HepG2 (cell line): ENCODE data around the gene CYP11A1. TPM values are rescaled to one million over a fixed set of nuclear protein-coding genes. Genes with fewer than 3 reads are reported as not detected.

ENCODE experiments used
- ATAC-seq: fragments of 200-7000 bp; cut with Tn5 transposase; 3 replicates; pipeline ENCODE4 v1.9.1; 2020; ENCODE audit warnings: mild to moderate bottlenecking, moderate library complexity
- BruUV-seq: library from RNA; stranded (reverse); fragments of 400-500 nt; replicated peaks from 2 replicates; lab custom pipeline; 2021; lab: Mats Ljungman, UMichigan
- CTCF ChIA-PET: fragments of 300-600 bp; formaldehyde crosslinking; extraction: SDS; loops from one replicate; lab custom pipeline; 2021; ENCODE audit warnings: low total read pairs, inconsistent platforms, low intra/inter-chr PET ratio; lab: Yijun Ruan, JAX
- POLR2A ChIA-PET: fragments of 350-600 bp; sonication (Branson Sonifier 250); formaldehyde crosslinking; loops from one replicate; lab custom pipeline; 2020; ENCODE audit warnings: antibody characterized with exemption, inconsistent platforms; lab: Yijun Ruan, JAX
- DNase-seq: peaks from one replicate; pipeline ENCODE4 v3.0.0-alpha.2; 2015; ENCODE audit warnings: low spot score
- FAIRE-seq: peaks from 3 replicates; lab custom pipeline; 2011; peaks lifted over from hg19 to GRCh38; lab: Jason Lieb, UNC
- H2AFZ ChIP-seq: one replicate; pipeline ENCODE4 v1.6.1; 2011; ENCODE audit warnings: low read length, inconsistent platforms
- H3K27ac ChIP-seq: fragments of 300-600 bp; 3 replicates; pipeline ENCODE4 v1.8.0; 2011; ENCODE audit warnings: mixed run types, mild to moderate bottlenecking, mixed read lengths, low read length, inconsistent platforms; ENCODE audit not compliant: insufficient read depth; ENCODE audit errors: extremely low read length
- H3K27me3 ChIP-seq, 2 experiments: fragments of 200-600 bp in 1 of 2; 2 replicates in 1 of 2; 3 replicates in 1 of 2; pipeline versions ENCODE4 v1.6.0 to v1.8.0; 2011; ENCODE audit warnings: low read length in 2 of 2, mild to moderate bottlenecking in 2 of 2, moderate library complexity in 2 of 2, inconsistent platforms in 1 of 2; ENCODE audit not compliant: insufficient read depth in 2 of 2, control insufficient read depth in 1 of 2
- H3K36me3 ChIP-seq, 2 experiments: fragments of 200-600 bp in 1 of 2; replicated peaks in 1 of 2; 2 replicates in 1 of 2; 3 replicates in 1 of 2; pipeline versions ENCODE4 v1.5.1 to v1.8.0; 2011; ENCODE audit warnings: low read length in 2 of 2, inconsistent platforms in 1 of 2; ENCODE audit not compliant: insufficient read depth in 2 of 2, control insufficient read depth in 1 of 2
- H3K4me1 ChIP-seq: 2 replicates; pipeline ENCODE4 v1.5.1; 2012; ENCODE audit warnings: low read length, inconsistent platforms; ENCODE audit not compliant: insufficient read depth
- H3K4me2 ChIP-seq: 2 replicates; pipeline ENCODE4 v1.6.0; 2011; ENCODE audit warnings: low read depth, low read length, inconsistent platforms
- H3K4me3 ChIP-seq, 3 experiments: fragments of 200-600 bp in 1 of 3; sonication (generic), shearing (Covaris generic) in 1 of 3; replicated peaks in 1 of 3; 2 replicates each; pipeline ENCODE4 v1.5.1; 2011 to 2016; ENCODE audit warnings: low read length in 3 of 3, inconsistent platforms in 2 of 3, low read depth in 2 of 3, mild to moderate bottlenecking in 2 of 3, control low read depth in 1 of 3, mixed read lengths in 1 of 3; ENCODE audit not compliant: insufficient read depth in 1 of 3
- H3K79me2 ChIP-seq: one replicate; pipeline ENCODE4 v1.6.1; 2011; ENCODE audit warnings: low read length, inconsistent platforms; ENCODE audit not compliant: insufficient read depth
- H3K9ac ChIP-seq: 2 replicates; pipeline ENCODE4 v1.6.0; 2011; ENCODE audit warnings: mild to moderate bottlenecking, low read depth, low read length, inconsistent platforms; ENCODE audit not compliant: insufficient read depth
- H3K9me3 ChIP-seq: 2 replicates; pipeline ENCODE4 v1.5.1; 2012; ENCODE audit warnings: mild to moderate bottlenecking, low read length
- H4K20me1 ChIP-seq: 2 replicates; pipeline ENCODE4 v1.6.0; 2011; ENCODE audit warnings: inconsistent platforms, mild to moderate bottlenecking, low read length, moderate library complexity; ENCODE audit not compliant: insufficient read depth
- ARNTL ChIP-seq: sonication (generic); formaldehyde crosslinking; IDR thresholded peaks from 2 replicates; pipeline ENCODE4 v1.4.0; 2020; ENCODE audit warnings: mild to moderate bottlenecking, missing genetic modification reagents
- FOXA1 ChIP-seq, 2 experiments: fragments of 450-650 bp in 1 of 2; sonication (generic) in 1 of 2; formaldehyde crosslinking in 1 of 2; IDR thresholded peaks; 2 replicates each; pipeline versions ENCODE4 v1.4.0 to v1.6.1; 2016 to 2020; ENCODE audit warnings: missing genetic modification reagents in 1 of 2
- FOXK1 ChIP-seq: sonication (generic); formaldehyde crosslinking; IDR thresholded peaks from 2 replicates; pipeline ENCODE4 v1.4.0; 2020; ENCODE audit warnings: low read depth, missing genetic modification reagents, borderline replicate concordance
- NFE2 ChIP-seq: sonication (generic); formaldehyde crosslinking; IDR thresholded peaks from 2 replicates; pipeline ENCODE4 v1.4.0; 2020; ENCODE audit warnings: missing genetic modification reagents
- PHF20 ChIP-seq: sonication (generic); formaldehyde crosslinking; IDR thresholded peaks from 2 replicates; pipeline ENCODE4 v1.5.0; 2020; ENCODE audit warnings: mild to moderate bottlenecking, missing genetic modification reagents
- ZSCAN31 ChIP-seq: sonication (generic); formaldehyde crosslinking; IDR thresholded peaks from 2 replicates; pipeline ENCODE4 v1.5.0; 2020; ENCODE audit warnings: low read depth, mild to moderate bottlenecking, missing genetic modification reagents
- WGBS: methylation state at CpG from one replicate; pipeline ENCODE4 v1.1.6; 2017; ENCODE audit warnings: low lambda C conversion rate; 5-methylcytosine and 5-hydroxymethylcytosine counted together
- in situ Hi-C: cut with HindIII; loops from 2 replicates; pipeline ENCODE4 v1.10.0; 2017; ENCODE audit warnings: low pct_unique_long_range_greater_than_20kb; ENCODE audit not compliant: extremely low pct_ligation_motif_present
- intact Hi-C: fragments of 100-400 bp; cut with micrococcal nuclease; formaldehyde crosslinking; loops from one replicate; pipeline ENCODE4 v1.10.0; 2022; ENCODE audit not compliant: unreplicated experiment
- polyA plus RNA-seq, 8 experiments: library from polyadenylated mRNA; depleted of rRNA in 3 of 8; stranded (reverse) in 7 of 8; unstranded in 1 of 8; fragments of >200 nt; fragmentation: Illumina TruSeq in 4 of 8; extraction: Trizol in 4 of 8; gene quantifications; 2 replicates each; pipeline versions ENCODE4 v1.2.1 to v1.2.3, GENCODE V29; 2011 to 2016; ENCODE audit warnings: low read depth in 4 of 8, missing spikeins in 1 of 8, mixed read lengths in 1 of 8; ENCODE audit not compliant: insufficient read depth in 1 of 8
- total RNA-seq, 5 experiments: library from RNA; depleted of rRNA; stranded (reverse); fragments of >200 nt; fragmentation: Illumina TruSeq; extraction: Trizol; gene quantifications; 2 replicates each; pipeline ENCODE4 v1.2.3, GENCODE V29; 2016; ENCODE audit warnings: low read depth in 1 of 5
- TF ChIP-seq, protein P1 (sequence below): sonication (generic); formaldehyde crosslinking; IDR thresholded peaks from 2 replicates; pipeline ENCODE4 v1.4.0; 2020; ENCODE audit warnings: missing genetic modification reagents
- TF ChIP-seq, protein P2 (sequence below): sonication (generic); formaldehyde crosslinking; IDR thresholded peaks from 2 replicates; pipeline ENCODE4 v1.8.0; 2022; ENCODE audit warnings: mild to moderate bottlenecking, missing genetic modification reagents; ENCODE audit not compliant: insufficient replicate concordance

Gene CYP11A1
- total and polyA plus RNA-seq, 2 of the 13 experiments (the other 11 are each of a cell fraction or from before 2014, with no cell fraction given), result 0.66 to 0.92 TPM

DNA sequence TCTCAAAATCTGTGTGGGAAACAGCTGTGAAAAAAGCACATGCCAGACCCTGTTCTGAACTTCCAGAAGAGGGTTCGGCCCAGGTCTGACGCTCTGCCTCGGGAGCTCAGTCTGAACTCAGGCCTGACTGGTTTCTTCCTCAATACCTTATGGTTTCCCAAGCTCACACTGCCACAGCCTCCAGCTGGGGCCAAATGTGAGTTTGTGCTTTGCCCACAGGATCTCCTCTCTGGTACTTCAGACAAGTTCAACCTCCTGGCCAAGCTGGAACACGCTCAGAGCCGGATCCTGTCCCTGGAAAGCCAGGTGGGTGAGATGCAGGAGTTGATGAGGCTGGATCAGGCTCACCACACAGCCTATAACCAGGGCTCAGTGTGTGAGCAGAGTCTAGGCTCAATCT lies 33.8 kb downstream of the CYP11A1 start:
- POLR2A ChIA-PET, result no interaction called here
- WGBS, result 72% methylated on average over 5 of the region's 5 CpGs
- ATAC-seq (no peak), DNase-seq (no peak), FAIRE-seq (no peak)
- H3K9me3 ChIP-seq, result no peaks in the 10 kb centered on the region
- H3K9ac ChIP-seq, result no peak overlapping the region
- H3K27me3 ChIP-seq, result peaks cover 3 to 62% of the 10 kb centered on the region in 2 experiments; a peak in 4 of 5 replicates
- H4K20me1 ChIP-seq, result no peaks in the 10 kb centered on the region
- CTCF ChIA-PET, result no interaction called here
- no peak overlapping the region for H3K4me2 ChIP-seq
- no peaks in the 10 kb centered on the region for H3K4me1 ChIP-seq
- no peaks in the 10 kb centered on the region for H3K36me3 ChIP-seq
- intact Hi-C loops, result no loop called here
- no TSS peak for BruUV-seq
- H3K4me3 ChIP-seq, result no peak overlapping the region
- H3K79me2 ChIP-seq, result no peaks in the 10 kb centered on the region
- no peak overlapping the region for H2AFZ ChIP-seq
- in situ Hi-C loops, result no loop called here
- TF ChIP-seq FOXA1 (IDR thresholded peaks at IDR 0.05) (no peak), FOXA1 (CRISPR knock-in tag; IDR thresholded peaks at IDR 0.05) (no peak), FOXK1 (CRISPR knock-in tag) (no peak), PHF20 (CRISPR knock-in tag) (no peak), NFE2 (CRISPR knock-in tag) (no peak), ZSCAN31 (no peak), ARNTL (CRISPR knock-in tag) (no peak)
- TF ChIP-seq, protein P1, sequence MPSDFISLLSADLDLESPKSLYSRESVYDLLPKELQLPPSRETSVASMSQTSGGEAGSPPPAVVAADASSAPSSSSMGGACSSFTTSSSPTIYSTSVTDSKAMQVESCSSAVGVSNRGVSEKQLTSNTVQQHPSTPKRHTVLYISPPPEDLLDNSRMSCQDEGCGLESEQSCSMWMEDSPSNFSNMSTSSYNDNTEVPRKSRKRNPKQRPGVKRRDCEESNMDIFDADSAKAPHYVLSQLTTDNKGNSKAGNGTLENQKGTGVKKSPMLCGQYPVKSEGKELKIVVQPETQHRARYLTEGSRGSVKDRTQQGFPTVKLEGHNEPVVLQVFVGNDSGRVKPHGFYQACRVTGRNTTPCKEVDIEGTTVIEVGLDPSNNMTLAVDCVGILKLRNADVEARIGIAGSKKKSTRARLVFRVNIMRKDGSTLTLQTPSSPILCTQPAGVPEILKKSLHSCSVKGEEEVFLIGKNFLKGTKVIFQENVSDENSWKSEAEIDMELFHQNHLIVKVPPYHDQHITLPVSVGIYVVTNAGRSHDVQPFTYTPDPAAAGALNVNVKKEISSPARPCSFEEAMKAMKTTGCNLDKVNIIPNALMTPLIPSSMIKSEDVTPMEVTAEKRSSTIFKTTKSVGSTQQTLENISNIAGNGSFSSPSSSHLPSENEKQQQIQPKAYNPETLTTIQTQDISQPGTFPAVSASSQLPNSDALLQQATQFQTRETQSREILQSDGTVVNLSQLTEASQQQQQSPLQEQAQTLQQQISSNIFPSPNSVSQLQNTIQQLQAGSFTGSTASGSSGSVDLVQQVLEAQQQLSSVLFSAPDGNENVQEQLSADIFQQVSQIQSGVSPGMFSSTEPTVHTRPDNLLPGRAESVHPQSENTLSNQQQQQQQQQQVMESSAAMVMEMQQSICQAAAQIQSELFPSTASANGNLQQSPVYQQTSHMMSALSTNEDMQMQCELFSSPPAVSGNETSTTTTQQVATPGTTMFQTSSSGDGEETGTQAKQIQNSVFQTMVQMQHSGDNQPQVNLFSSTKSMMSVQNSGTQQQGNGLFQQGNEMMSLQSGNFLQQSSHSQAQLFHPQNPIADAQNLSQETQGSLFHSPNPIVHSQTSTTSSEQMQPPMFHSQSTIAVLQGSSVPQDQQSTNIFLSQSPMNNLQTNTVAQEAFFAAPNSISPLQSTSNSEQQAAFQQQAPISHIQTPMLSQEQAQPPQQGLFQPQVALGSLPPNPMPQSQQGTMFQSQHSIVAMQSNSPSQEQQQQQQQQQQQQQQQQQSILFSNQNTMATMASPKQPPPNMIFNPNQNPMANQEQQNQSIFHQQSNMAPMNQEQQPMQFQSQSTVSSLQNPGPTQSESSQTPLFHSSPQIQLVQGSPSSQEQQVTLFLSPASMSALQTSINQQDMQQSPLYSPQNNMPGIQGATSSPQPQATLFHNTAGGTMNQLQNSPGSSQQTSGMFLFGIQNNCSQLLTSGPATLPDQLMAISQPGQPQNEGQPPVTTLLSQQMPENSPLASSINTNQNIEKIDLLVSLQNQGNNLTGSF (CRISPR knock-in tag), result no peak
- TF ChIP-seq, protein P2, sequence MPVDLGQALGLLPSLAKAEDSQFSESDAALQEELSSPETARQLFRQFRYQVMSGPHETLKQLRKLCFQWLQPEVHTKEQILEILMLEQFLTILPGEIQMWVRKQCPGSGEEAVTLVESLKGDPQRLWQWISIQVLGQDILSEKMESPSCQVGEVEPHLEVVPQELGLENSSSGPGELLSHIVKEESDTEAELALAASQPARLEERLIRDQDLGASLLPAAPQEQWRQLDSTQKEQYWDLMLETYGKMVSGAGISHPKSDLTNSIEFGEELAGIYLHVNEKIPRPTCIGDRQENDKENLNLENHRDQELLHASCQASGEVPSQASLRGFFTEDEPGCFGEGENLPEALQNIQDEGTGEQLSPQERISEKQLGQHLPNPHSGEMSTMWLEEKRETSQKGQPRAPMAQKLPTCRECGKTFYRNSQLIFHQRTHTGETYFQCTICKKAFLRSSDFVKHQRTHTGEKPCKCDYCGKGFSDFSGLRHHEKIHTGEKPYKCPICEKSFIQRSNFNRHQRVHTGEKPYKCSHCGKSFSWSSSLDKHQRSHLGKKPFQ (CRISPR knock-in tag), result no peak
- TF ChIP-seq, all 625 proteins: peak for 0
- no peak overlapping the region for H3K27ac ChIP-seq
